A549 (cell line): ENCODE results near the gene AKAP10. TPM values are rescaled to one million over a fixed set of nuclear protein-coding genes. Genes with fewer than 3 reads are reported as not detected.

ENCODE experiments used
- ATAC-seq, 2 experiments: fragments of 200-7000 bp in 1 of 2; fragments of >200 bp in 1 of 2; cut with Nextera tagmentation in 1 of 2; cut with Tn5 transposase in 1 of 2; 3 replicates each; pipeline versions ENCODE4 v1.8.0 to v1.9.1; 2018 to 2020; ENCODE audit warnings: mild to moderate bottlenecking in 1 of 2, moderate library complexity in 1 of 2
- CTCF ChIA-PET: fragments of 300-600 bp; sonication (Branson Sonifier 250); formaldehyde crosslinking; extraction: SDS; loops from one replicate; lab custom pipeline; 2021; ENCODE audit warnings: antibody characterized with exemption, inconsistent platforms; lab: Yijun Ruan, JAX
- POLR2A ChIA-PET: fragments of 350-600 bp; formaldehyde crosslinking; extraction: SDS; loops from one replicate; lab custom pipeline; 2021; ENCODE audit warnings: antibody characterized with exemption, inconsistent platforms; lab: Yijun Ruan, JAX
- DNase-seq, 2 experiments: peaks; one replicate each; pipeline versions ENCODE4 v3.0.0 to v3.0.0-alpha.2; 2011 to 2016; ENCODE audit warnings: low read depth in 1 of 2, low spot score in 1 of 2
- FAIRE-seq: peaks from 2 replicates; lab custom pipeline; 2011; peaks lifted over from hg19 to GRCh38; lab: Jason Lieb, UNC
- H3K27ac ChIP-seq, 2 experiments: fragments of >200 bp; sonication (Bioruptor Twin); formaldehyde crosslinking; 3 replicates each; pipeline ENCODE4 v1.5.1; 2016 to 2017
- H3K4me1 ChIP-seq: fragments of >200 bp; sonication (Bioruptor Twin); formaldehyde crosslinking; 3 replicates; pipeline ENCODE4 v1.6.1; 2016
- H3K4me2 ChIP-seq: fragments of >200 bp; sonication (Bioruptor Twin); formaldehyde crosslinking; 3 replicates; pipeline ENCODE4 v1.6.1; 2016
- H3K4me3 ChIP-seq: fragments of >200 bp; sonication (Bioruptor Twin); formaldehyde crosslinking; 3 replicates; pipeline ENCODE4 v1.5.1; 2016
- H3K9me3 ChIP-seq: fragments of >200 bp; sonication (Bioruptor Twin); formaldehyde crosslinking; 3 replicates; pipeline ENCODE4 v1.6.1; 2016
- ATOH8 ChIP-seq: fragments of 250-450 bp; sonication (Bioruptor Pico); IDR thresholded peaks from 2 replicates; pipeline ENCODE4 v1.5.0; 2020; ENCODE audit warnings: low read depth, mild to moderate bottlenecking, moderate library complexity
- CHD2 ChIP-seq: fragments of 150-350 bp; IDR thresholded peaks from 2 replicates; pipeline ENCODE4 v1.6.1; 2014; ENCODE audit warnings: low read length; ENCODE audit not compliant: partially characterized antibody
- EHMT2 ChIP-seq: fragments of 200-600 bp; sonication (generic); IDR thresholded peaks from 2 replicates; pipeline ENCODE4 v1.6.1; 2016; ENCODE audit warnings: antibody characterized with exemption, low read depth, mild to moderate bottlenecking, moderate library complexity
- ELK1 ChIP-seq: fragments of 150-350 bp; IDR thresholded peaks from 2 replicates; pipeline ENCODE4 v1.6.1; 2014; ENCODE audit warnings: low read depth, mild to moderate bottlenecking, low read length
- FOSB ChIP-seq: fragments of 250-450 bp; sonication (Bioruptor Pico); IDR thresholded peaks from 2 replicates; pipeline ENCODE4 v1.5.0; 2020; ENCODE audit warnings: mild to moderate bottlenecking, moderate library complexity
- GATA3 ChIP-seq: IDR thresholded peaks from 2 replicates; pipeline ENCODE4 v1.6.1; 2012; ENCODE audit warnings: borderline replicate concordance
- HDAC2 ChIP-seq: fragments of 200-600 bp; sonication (generic); IDR thresholded peaks from 2 replicates; pipeline ENCODE4 v1.6.1; 2016
- HMGXB4 ChIP-seq: fragments of 250-450 bp; sonication (Bioruptor Pico); IDR thresholded peaks from 2 replicates; pipeline ENCODE4 v1.5.0; 2021; ENCODE audit warnings: mild to moderate bottlenecking, moderate library complexity, borderline replicate concordance
- HOXB5 ChIP-seq: fragments of 250-450 bp; sonication (Bioruptor Pico); IDR thresholded peaks from 2 replicates; pipeline ENCODE4 v1.5.0; 2020; ENCODE audit warnings: mild to moderate bottlenecking, moderate library complexity
- JUN ChIP-seq, 2 experiments: fragments of >200 bp; sonication (Bioruptor Twin); formaldehyde crosslinking; IDR thresholded peaks; 2 replicates in 1 of 2; 3 replicates in 1 of 2; pipeline ENCODE4 v1.6.1; 2016 to 2017
- JUNB ChIP-seq: fragments of >200 bp; sonication (Bioruptor Twin); formaldehyde crosslinking; IDR thresholded peaks from 2 replicates; pipeline ENCODE4 v1.6.1; 2016
- KDM5A ChIP-seq: fragments of 200-600 bp; sonication (generic); IDR thresholded peaks from 2 replicates; pipeline ENCODE4 v1.6.1; 2016; ENCODE audit warnings: antibody characterized with exemption, mild to moderate bottlenecking
- MAFK ChIP-seq: fragments of 450-650 bp; IDR thresholded peaks from 2 replicates; pipeline ENCODE4 v1.6.1; 2014; ENCODE audit not compliant: partially characterized antibody
- MAX ChIP-seq: IDR thresholded peaks from 2 replicates; pipeline ENCODE4 v1.6.1; 2012
- MAZ ChIP-seq: fragments of 150-350 bp; IDR thresholded peaks from 2 replicates; pipeline ENCODE4 v1.6.1; 2014; ENCODE audit warnings: antibody characterized with exemption, low read depth, low read length, borderline replicate concordance
- MYC ChIP-seq: IDR thresholded peaks from 2 replicates; pipeline ENCODE4 v1.6.1; 2012; ENCODE audit warnings: mild to moderate bottlenecking, inconsistent platforms, low read length, improper control_type of control experiment, borderline replicate concordance
- NPAS2 ChIP-seq: fragments of 250-450 bp; sonication (Bioruptor Pico); IDR thresholded peaks from 2 replicates; pipeline ENCODE4 v1.8.0; 2022; ENCODE audit warnings: mild to moderate bottlenecking, moderate library complexity, borderline replicate concordance
- PHF8 ChIP-seq: fragments of 200-600 bp; sonication (generic); IDR thresholded peaks from 2 replicates; pipeline ENCODE4 v1.6.1; 2016; ENCODE audit warnings: low read depth, mild to moderate bottlenecking, antibody characterized with exemption, moderate library complexity, borderline replicate concordance
- POLR2AphosphoS2 ChIP-seq: conservative IDR thresholded peaks from 2 replicates; pipeline ENCODE4 v1.6.1; 2012; ENCODE audit warnings: low read length, improper control_type of control experiment, inconsistent platforms
- RARB ChIP-seq: fragments of 250-450 bp; sonication (Bioruptor Pico); IDR thresholded peaks from 2 replicates; pipeline ENCODE4 v1.8.0; 2021; ENCODE audit warnings: mild to moderate bottlenecking, moderate library complexity
- RCOR1 ChIP-seq: fragments of 150-350 bp; IDR thresholded peaks from 2 replicates; pipeline ENCODE4 v1.6.1; 2014; ENCODE audit warnings: antibody characterized with exemption, low read length, low read depth
- REST ChIP-seq: fragments of 200-600 bp; sonication (generic); IDR thresholded peaks from 2 replicates; pipeline ENCODE4 v1.6.1; 2016; ENCODE audit warnings: antibody characterized with exemption, mild to moderate bottlenecking, moderate library complexity
- RNF2 ChIP-seq: fragments of 200-600 bp; sonication (generic); IDR thresholded peaks from 2 replicates; pipeline ENCODE4 v1.6.1; 2016; ENCODE audit warnings: low read depth, mild to moderate bottlenecking, antibody characterized with exemption, moderate library complexity, borderline replicate concordance
- SMC3 ChIP-seq: fragments of >200 bp; sonication (Bioruptor Twin); formaldehyde crosslinking; IDR thresholded peaks from 3 replicates; pipeline ENCODE4 v1.6.1; 2018; ENCODE audit warnings: inconsistent platforms
- SREBF2 ChIP-seq: fragments of 450-650 bp; IDR thresholded peaks from 2 replicates; pipeline ENCODE4 v1.6.1; 2014; ENCODE audit warnings: mild to moderate bottlenecking, moderate library complexity
- TFCP2L1 ChIP-seq: fragments of 250-450 bp; sonication (Bioruptor Pico); IDR thresholded peaks from 2 replicates; pipeline ENCODE4 v1.5.0; 2021; ENCODE audit warnings: mild to moderate bottlenecking
- TP53 ChIP-seq: fragments of 250-450 bp; sonication (Bioruptor Pico); IDR thresholded peaks from 2 replicates; pipeline ENCODE4 v1.5.0; 2021; ENCODE audit warnings: mild to moderate bottlenecking, moderate library complexity
- USF2 ChIP-seq: fragments of 450-650 bp; IDR thresholded peaks from 2 replicates; pipeline ENCODE4 v1.6.1; 2014; ENCODE audit warnings: antibody characterized with exemption
- ZFP36 ChIP-seq: fragments of 450-650 bp; IDR thresholded peaks from 2 replicates; pipeline ENCODE4 v1.6.1; 2014; ENCODE audit warnings: borderline replicate concordance; ENCODE audit not compliant: partially characterized antibody
- WGBS: methylation state at CpG from one replicate; pipeline ENCODE4 v1.1.6; 2017; ENCODE audit errors: missing lambda C conversion rate; 5-methylcytosine and 5-hydroxymethylcytosine counted together
- polyA plus RNA-seq, 4 experiments: library from polyadenylated mRNA; depleted of rRNA in 3 of 4; stranded (reverse); fragments of >200 nt; fragmentation: RNase III in 1 of 4; extraction: RNeasy Plus Mini Kit Qiagen cat#74134 plus additional on column Dnase treatment in 1 of 4; gene quantifications; 2 replicates in 3 of 4; 3 replicates in 1 of 4; pipeline ENCODE4 v1.2.3, GENCODE V29; 2011 to 2017

AKAP10 gene
- polyA plus RNA-seq, 2 of the 4 experiments (the other 2 are of a cell fraction), result 22.0 to 51.1 TPM

- TF ChIP-seq USF2 (no peak), HMGXB4 (CRISPR knock-in tag) (no peak), RNF2 (0 out of 2 replicates have a peak, but pooled peaks have one; percentile 40)
Measured at GRCh38 chr17:19868079-19868395, 109.6 kb downstream of the AKAP10 start (continued).

- Histone ChIP-seq H3K4me1 (peaks cover 15% of the 10 kb centered on the region; the same call in 2 of the 3 replicates), H3K27ac (peak within 1 kb of the TSS; percentile 84 to 92), H3K4me3 (peak within 1 kb of the TSS; percentile 77), H3K9me3 (no peaks in the 10 kb centered on the region), H3K4me2 (peak within 1 kb of the TSS; percentile 83)
- peak; percentile 81 to 90 for ATAC-seq
- no peak for FAIRE-seq
- CTCF ChIA-PET, result interaction anchor here (0.6 to 2.8 kb wide), 17 partner anchors 9 to 255 kb away, joined by 3 to 15 read pairs (median 5); partner anchors contain the start of gene SPECC1
- POLR2A ChIA-PET, result interaction anchor here (0.6 to 2.5 kb wide), 4 partner anchors 13 to 489 kb away, joined by 3 to 11 read pairs (median 3); partner anchors contain the start of genes MAPK7 and SPECC1
- WGBS, result 0% methylated on average over 20 of the region's 111 CpGs
- DNase-seq, result peak; percentile 52 to 90
- TF ChIP-seq JUNB, result no peak
- TF ChIP-seq PHF8, result peak; percentile 78
- no peak for TF ChIP-seq RARB
- TF ChIP-seq MAX, result peak; percentile 89
- TF ChIP-seq MAFK, result no peak
- TF ChIP-seq HOXB5 (CRISPR knock-in tag), result peak; percentile 92
- peak; percentile 87 for TF ChIP-seq TP53 (CRISPR knock-in tag)
- TF ChIP-seq REST, result peak; percentile 65
- no peak for TF ChIP-seq EHMT2
- peak; percentile 70 to 88; a peak in 4 of 5 replicates for TF ChIP-seq JUN (IDR thresholded peaks at IDR 0.05)
- peak; percentile 81 for TF ChIP-seq CHD2
- TF ChIP-seq KDM5A, result no peak
- TF ChIP-seq MAZ, result no peak
- TF ChIP-seq HDAC2, result no peak
- no peak for TF ChIP-seq POLR2AphosphoS2
- no peak for TF ChIP-seq NPAS2 (CRISPR knock-in tag)
- no peak for TF ChIP-seq RNF2
- peak; percentile 49 for TF ChIP-seq SMC3
- no peak for TF ChIP-seq RCOR1
- TF ChIP-seq ATOH8 (CRISPR knock-in tag), result peak; percentile 55
- peak; percentile 59; the same call in 1 of the 2 replicates for TF ChIP-seq MYC
- no peak for TF ChIP-seq ELK1
- TF ChIP-seq SREBF2, result no peak
- TF ChIP-seq FOSB (CRISPR knock-in tag), result no peak
- no peak for TF ChIP-seq ZFP36
- peak; percentile 16; the same call in 1 of the 2 replicates for TF ChIP-seq GATA3
- no peak for TF ChIP-seq TFCP2L1
Measured at GRCh38 chr17:19867329-19868078, 110.1 kb downstream of the AKAP10 start, which contains the start of gene ULK2. Gene ULK2, minus strand, starts transcription at chr17:19867936. Its CDS starts 519 bp downstream, at chr17:19867417.
